Loucy (cell line): ENCODE data around the gene ZFPM1.

Experiments used
- CTCF ChIP-seq: fragments of 200-600 bp; sonication (generic); conservative IDR thresholded peaks from 2 replicates; pipeline ENCODE4 v1.5.1; 2014; ENCODE audit warnings: mild to moderate bottlenecking, antibody characterized with exemption, low read length
- EZH2phosphoT487 ChIP-seq: fragments of 200-600 bp; IDR thresholded peaks from 2 replicates; pipeline ENCODE4 v1.6.1; 2018; ENCODE audit warnings: antibody characterized with exemption, mild to moderate bottlenecking, moderate library complexity, borderline replicate concordance

GRCh38 chr16:88471115-88471514 is 18.0 kb downstream of the ZFPM1 start:
- TF ChIP-seq CTCF (no peak), EZH2phosphoT487 (no peak)
